Osteoblast (primary cell): ENCODE measurements around the gene SERTAD1. TPM values are rescaled to one million over a fixed set of nuclear protein-coding genes. Genes with fewer than 3 reads are reported as not detected.

Experiments used
- DNase-seq: peaks from one replicate; pipeline ENCODE4 v3.0.0; 2011; ENCODE audit warnings: low spot score, mixed read lengths; ENCODE audit not compliant: insufficient read length; ENCODE audit errors: missing footprints
- H2AFZ ChIP-seq: 2 replicates; pipeline ENCODE4 v1.6.0; 2011; ENCODE audit warnings: mild to moderate bottlenecking, low read length
- H3K27ac ChIP-seq: 2 replicates; pipeline ENCODE4 v1.5.1; 2011; ENCODE audit warnings: mild to moderate bottlenecking, low read depth, low read length, moderate library complexity
- H3K27me3 ChIP-seq: 2 replicates; pipeline ENCODE4 v1.6.0; 2012; ENCODE audit warnings: mild to moderate bottlenecking, control low read depth, inconsistent platforms, low read length, moderate library complexity; ENCODE audit not compliant: insufficient read depth
- H3K36me3 ChIP-seq: 2 replicates; pipeline ENCODE4 v1.5.1; 2011; ENCODE audit warnings: mild to moderate bottlenecking, low read length, control low read depth, moderate library complexity; ENCODE audit not compliant: insufficient read depth
- H3K4me1 ChIP-seq: 2 replicates; pipeline ENCODE4 v1.5.1; 2011; ENCODE audit warnings: mild to moderate bottlenecking, low read length, control low read depth, moderate library complexity; ENCODE audit not compliant: insufficient read depth
- H3K4me2 ChIP-seq: 2 replicates; pipeline ENCODE4 v1.6.0; 2011; ENCODE audit warnings: mild to moderate bottlenecking, low read length; ENCODE audit not compliant: insufficient read depth
- H3K4me3 ChIP-seq: fragments of 200-600 bp; sonication (generic); 3 replicates; pipeline ENCODE4 v1.5.1; 2012; ENCODE audit warnings: mild to moderate bottlenecking, low read length, inconsistent platforms; ENCODE audit not compliant: insufficient read depth
- H3K79me2 ChIP-seq: 2 replicates; pipeline ENCODE4 v1.6.0; 2012; ENCODE audit warnings: mild to moderate bottlenecking, low read length, control low read depth, inconsistent platforms; ENCODE audit not compliant: insufficient read depth
- H3K9me3 ChIP-seq: 2 replicates; pipeline ENCODE4 v1.5.1; 2011; ENCODE audit warnings: low read depth, low read length, control low read depth
- H4K20me1 ChIP-seq: 2 replicates; pipeline ENCODE4 v1.6.0; 2012; ENCODE audit warnings: mild to moderate bottlenecking, low read length, control low read depth; ENCODE audit not compliant: insufficient read depth
- total RNA-seq: library from RNA; depleted of rRNA; stranded (reverse); fragments of >200 nt; gene quantifications from 2 replicates; pipeline ENCODE4 v1.2.3, GENCODE V29; 2012
- TF ChIP-seq, protein P1 (sequence below): IDR thresholded peaks from 2 replicates; pipeline ENCODE4 v1.5.1; 2011; ENCODE audit warnings: mild to moderate bottlenecking, low read depth, low read length, moderate library complexity; ENCODE audit errors: extremely low read depth

SERTAD1 gene, protein sequence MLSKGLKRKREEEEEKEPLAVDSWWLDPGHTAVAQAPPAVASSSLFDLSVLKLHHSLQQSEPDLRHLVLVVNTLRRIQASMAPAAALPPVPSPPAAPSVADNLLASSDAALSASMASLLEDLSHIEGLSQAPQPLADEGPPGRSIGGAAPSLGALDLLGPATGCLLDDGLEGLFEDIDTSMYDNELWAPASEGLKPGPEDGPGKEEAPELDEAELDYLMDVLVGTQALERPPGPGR
- 15.2 and 15.3 TPM in 2 replicates for total RNA-seq

DNA sequence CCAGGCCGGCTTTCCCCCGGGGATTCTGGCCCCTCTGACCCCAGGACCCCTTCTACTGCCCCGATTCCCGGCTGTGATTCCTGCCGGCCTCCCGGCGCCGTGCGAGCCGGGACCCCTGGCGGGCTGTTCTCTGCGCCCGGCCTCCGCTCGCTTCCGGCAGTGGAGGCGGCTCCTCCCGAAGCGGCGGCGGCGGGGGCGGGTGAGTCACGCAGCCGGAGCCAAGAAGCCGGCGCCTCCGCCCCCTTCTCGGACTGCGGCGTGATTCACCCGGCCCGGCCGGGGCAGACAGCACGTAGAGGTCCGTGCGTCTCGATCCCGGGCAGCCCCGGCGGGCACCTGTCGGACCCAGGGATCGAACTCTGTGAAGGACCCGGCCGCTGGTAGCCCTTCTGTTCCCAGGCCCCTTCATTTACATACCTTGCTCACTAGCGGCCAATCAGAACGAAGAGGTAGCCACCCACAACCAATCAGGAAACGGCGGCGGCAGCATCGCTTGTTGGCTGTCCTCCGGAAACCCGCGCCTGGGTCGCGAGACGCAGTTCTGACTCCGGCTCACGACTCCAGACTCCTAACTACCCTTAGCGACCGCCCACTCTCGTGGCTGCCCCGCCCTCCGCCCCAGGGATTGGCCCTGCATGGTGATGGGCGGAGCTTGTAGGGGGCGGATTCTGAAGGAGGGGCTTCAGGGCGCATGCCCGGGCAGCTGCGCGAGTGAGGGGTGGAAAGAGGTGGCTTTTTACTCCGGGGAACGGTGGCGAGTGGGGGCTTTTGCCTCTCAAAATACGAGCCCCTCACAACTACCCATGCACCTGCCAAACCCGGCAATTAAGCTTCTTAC lies at the start of gene SERTAD1:
Gene SERTAD1, minus strand, starts transcription at position 543 of the 838 bp plus-strand sequence. CDS start 2,446 bp downstream, outside the sequence.
- peak; percentile 99 for DNase-seq
- Histone ChIP-seq H3K79me2 (peaks cover 32% of the 10 kb centered on the region), H3K4me3 (peak within 1 kb of the TSS; percentile 97), H3K27me3 (no peaks in the 10 kb centered on the region), H3K36me3 (peaks cover 15% of the 10 kb centered on the region), H3K9me3 (no peaks in the 10 kb centered on the region), H3K4me2 (peak within 1 kb of the TSS; percentile 89), H4K20me1 (no peaks in the 10 kb centered on the region), H2AFZ (peak within 1 kb of the TSS; percentile 75), H3K27ac (peak within 1 kb of the TSS; percentile 95), H3K4me1 (peaks cover 20% of the 10 kb centered on the region)
- TF ChIP-seq, protein P1, sequence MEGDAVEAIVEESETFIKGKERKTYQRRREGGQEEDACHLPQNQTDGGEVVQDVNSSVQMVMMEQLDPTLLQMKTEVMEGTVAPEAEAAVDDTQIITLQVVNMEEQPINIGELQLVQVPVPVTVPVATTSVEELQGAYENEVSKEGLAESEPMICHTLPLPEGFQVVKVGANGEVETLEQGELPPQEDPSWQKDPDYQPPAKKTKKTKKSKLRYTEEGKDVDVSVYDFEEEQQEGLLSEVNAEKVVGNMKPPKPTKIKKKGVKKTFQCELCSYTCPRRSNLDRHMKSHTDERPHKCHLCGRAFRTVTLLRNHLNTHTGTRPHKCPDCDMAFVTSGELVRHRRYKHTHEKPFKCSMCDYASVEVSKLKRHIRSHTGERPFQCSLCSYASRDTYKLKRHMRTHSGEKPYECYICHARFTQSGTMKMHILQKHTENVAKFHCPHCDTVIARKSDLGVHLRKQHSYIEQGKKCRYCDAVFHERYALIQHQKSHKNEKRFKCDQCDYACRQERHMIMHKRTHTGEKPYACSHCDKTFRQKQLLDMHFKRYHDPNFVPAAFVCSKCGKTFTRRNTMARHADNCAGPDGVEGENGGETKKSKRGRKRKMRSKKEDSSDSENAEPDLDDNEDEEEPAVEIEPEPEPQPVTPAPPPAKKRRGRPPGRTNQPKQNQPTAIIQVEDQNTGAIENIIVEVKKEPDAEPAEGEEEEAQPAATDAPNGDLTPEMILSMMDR, result peak; percentile 38

DNA sequence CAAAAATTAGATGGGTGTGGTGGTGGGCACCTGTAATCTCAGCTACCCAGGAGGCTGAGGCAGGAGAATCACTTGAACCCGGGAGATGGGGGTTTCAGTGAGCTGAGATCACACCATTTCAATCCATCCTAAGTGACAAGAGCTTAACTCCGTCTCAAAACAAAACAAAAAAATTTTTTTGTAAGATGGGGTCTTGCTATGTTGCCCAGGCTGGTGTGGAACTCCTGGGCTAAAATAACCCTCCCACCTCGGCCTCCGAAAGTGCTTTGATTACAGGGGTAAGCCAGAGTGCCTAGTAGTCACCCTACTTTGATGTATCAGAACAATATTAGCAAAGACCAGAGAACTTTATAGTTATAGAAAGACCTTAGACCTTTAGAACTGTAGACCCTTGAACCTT lies 48.9 kb upstream of the SERTAD1 start:
- Histone ChIP-seq H2AFZ (no peak overlapping the region), H4K20me1 (no peaks in the 10 kb centered on the region)

DNA sequence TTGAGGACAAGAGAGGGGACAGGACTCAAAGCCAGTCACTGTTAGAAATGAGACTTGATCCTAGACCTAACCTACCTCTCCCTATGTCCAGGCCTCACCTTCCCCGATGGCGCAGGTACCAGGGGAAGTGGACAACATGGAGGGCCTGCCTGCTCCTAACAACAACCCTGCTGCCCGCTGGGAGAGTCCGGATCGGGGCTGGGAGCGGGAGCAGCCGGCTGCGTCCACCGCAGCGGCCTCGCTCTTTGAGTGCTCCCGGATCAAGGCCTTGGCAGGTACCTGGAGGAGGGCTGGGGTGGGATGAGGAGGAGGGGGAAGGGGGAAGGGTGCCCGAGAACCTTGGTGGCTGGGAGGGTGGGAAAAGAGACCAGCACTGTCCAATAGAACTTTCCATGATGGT lies 46.7 kb upstream of the SERTAD1 start:
- H3K4me3 ChIP-seq, result no peak overlapping the region
- H3K4me1 ChIP-seq, result no peaks in the 10 kb centered on the region
- no peaks in the 10 kb centered on the region for H3K79me2 ChIP-seq
- H3K4me2 ChIP-seq, result no peak overlapping the region
- no peaks in the 10 kb centered on the region for H4K20me1 ChIP-seq
- H3K36me3 ChIP-seq, result no peaks in the 10 kb centered on the region
- peaks cover 4% of the 10 kb centered on the region for H3K27me3 ChIP-seq
- H3K9me3 ChIP-seq, result no peaks in the 10 kb centered on the region
- no peak overlapping the region for H2AFZ ChIP-seq
- no peak for DNase-seq
- TF ChIP-seq, protein P1, result no peak
- H3K27ac ChIP-seq, result no peak overlapping the region

More for the DNA sequence above, 48.9 kb upstream of the SERTAD1 start:
- Histone ChIP-seq H3K4me3 (no peak overlapping the region), H3K36me3 (no peaks in the 10 kb centered on the region), H3K9me3 (no peaks in the 10 kb centered on the region), H3K4me1 (no peaks in the 10 kb centered on the region), H3K79me2 (no peaks in the 10 kb centered on the region), H3K27me3 (no peaks in the 10 kb centered on the region), H3K27ac (no peak overlapping the region), H3K4me2 (no peak overlapping the region)
- DNase-seq, result no peak
- TF ChIP-seq, protein P1, result no peak

DNA sequence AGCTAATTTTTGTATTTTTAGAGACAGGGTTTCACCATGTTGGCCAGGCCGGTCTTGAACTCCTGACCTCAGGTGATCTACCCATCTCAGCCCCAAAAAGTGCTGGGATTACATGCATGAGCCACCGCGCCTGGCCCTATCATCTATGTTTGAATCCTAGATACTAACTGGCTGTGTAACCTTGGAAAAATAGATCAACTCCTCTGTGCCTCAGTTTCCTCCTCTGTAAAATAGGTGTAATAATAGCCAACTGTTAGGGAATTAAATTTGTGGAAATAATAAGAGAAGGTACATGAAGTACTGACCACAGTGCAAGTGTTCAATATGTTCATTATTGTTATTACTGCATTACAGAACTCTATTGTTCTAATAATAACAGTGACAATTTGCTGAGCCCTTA lies 45.3 kb upstream of the SERTAD1 start:
- H3K4me1 ChIP-seq, result peaks cover 4% of the 10 kb centered on the region
- no peak overlapping the region for H3K27ac ChIP-seq
- peaks cover 13% of the 10 kb centered on the region for H3K27me3 ChIP-seq
- no peaks in the 10 kb centered on the region for H3K36me3 ChIP-seq
- no peaks in the 10 kb centered on the region for H4K20me1 ChIP-seq
- TF ChIP-seq, protein P1, result no peak
- no peak overlapping the region for H3K4me2 ChIP-seq
- no peak for DNase-seq
- H3K79me2 ChIP-seq, result no peaks in the 10 kb centered on the region
- no peak overlapping the region for H3K4me3 ChIP-seq
- H3K9me3 ChIP-seq, result no peaks in the 10 kb centered on the region
- H2AFZ ChIP-seq, result no peak overlapping the region
